WTC11 (cell line): ENCODE results near the gene BCAT1. TPM values are rescaled to one million over a fixed set of nuclear protein-coding genes. Genes with fewer than 3 reads are reported as not detected.

Source experiments
- AFF4 ChIP-seq: sonication (generic); formaldehyde crosslinking; IDR thresholded peaks from 2 replicates; pipeline ENCODE4 v1.8.1; 2023; ENCODE audit warnings: mild to moderate bottlenecking, missing genetic modification reagents, borderline replicate concordance
- AR ChIP-seq: fragments of 250-450 bp; sonication (Bioruptor Pico); IDR thresholded peaks from 2 replicates; pipeline ENCODE4 v1.9.0; 2021; ENCODE audit warnings: mild to moderate bottlenecking
- ESRRA ChIP-seq: sonication (generic); formaldehyde crosslinking; IDR thresholded peaks from 2 replicates; pipeline ENCODE4 v1.8.1; 2022; ENCODE audit warnings: mild to moderate bottlenecking, missing genetic modification reagents, borderline replicate concordance
- ZNF263 ChIP-seq: sonication (generic); formaldehyde crosslinking; IDR thresholded peaks from 2 replicates; pipeline ENCODE4 v1.8.1; 2022; ENCODE audit warnings: low read depth, mild to moderate bottlenecking, moderate library complexity, missing genetic modification reagents
- total RNA-seq: library from RNA; stranded (reverse); gene quantifications from 3 replicates; pipeline ENCODE4 v1.2.3, GENCODE V29; 2021
- TF ChIP-seq, protein P1 (sequence below): sonication (generic); formaldehyde crosslinking; IDR thresholded peaks from 2 replicates; pipeline ENCODE4 v1.8.1; 2023; ENCODE audit warnings: mild to moderate bottlenecking, missing genetic modification reagents
- TF ChIP-seq, protein P2 (sequence below): sonication (generic); formaldehyde crosslinking; IDR thresholded peaks from 2 replicates; pipeline ENCODE4 v1.8.1; 2022; ENCODE audit warnings: mild to moderate bottlenecking, moderate library complexity, missing genetic modification reagents
- TF ChIP-seq, protein P3 (sequence below): fragments of 250-450 bp; sonication (Bioruptor Pico); IDR thresholded peaks from 2 replicates; pipeline ENCODE4 v1.9.0; 2021; ENCODE audit warnings: moderate library complexity, mild to moderate bottlenecking, inconsistent platforms, borderline replicate concordance
- TF ChIP-seq, protein P4 (sequence below): sonication (generic); formaldehyde crosslinking; IDR thresholded peaks from 2 replicates; pipeline ENCODE4 v1.8.1; 2023; ENCODE audit warnings: mild to moderate bottlenecking, missing genetic modification reagents, moderate library complexity
- TF ChIP-seq, protein P5 (sequence below): sonication (generic); formaldehyde crosslinking; IDR thresholded peaks from 2 replicates; pipeline ENCODE4 v1.8.1; 2022; ENCODE audit warnings: missing genetic modification reagents, borderline replicate concordance

BCAT1 gene
- total RNA-seq, 1 experiment from 2014 or later: 267 TPM

DNA sequence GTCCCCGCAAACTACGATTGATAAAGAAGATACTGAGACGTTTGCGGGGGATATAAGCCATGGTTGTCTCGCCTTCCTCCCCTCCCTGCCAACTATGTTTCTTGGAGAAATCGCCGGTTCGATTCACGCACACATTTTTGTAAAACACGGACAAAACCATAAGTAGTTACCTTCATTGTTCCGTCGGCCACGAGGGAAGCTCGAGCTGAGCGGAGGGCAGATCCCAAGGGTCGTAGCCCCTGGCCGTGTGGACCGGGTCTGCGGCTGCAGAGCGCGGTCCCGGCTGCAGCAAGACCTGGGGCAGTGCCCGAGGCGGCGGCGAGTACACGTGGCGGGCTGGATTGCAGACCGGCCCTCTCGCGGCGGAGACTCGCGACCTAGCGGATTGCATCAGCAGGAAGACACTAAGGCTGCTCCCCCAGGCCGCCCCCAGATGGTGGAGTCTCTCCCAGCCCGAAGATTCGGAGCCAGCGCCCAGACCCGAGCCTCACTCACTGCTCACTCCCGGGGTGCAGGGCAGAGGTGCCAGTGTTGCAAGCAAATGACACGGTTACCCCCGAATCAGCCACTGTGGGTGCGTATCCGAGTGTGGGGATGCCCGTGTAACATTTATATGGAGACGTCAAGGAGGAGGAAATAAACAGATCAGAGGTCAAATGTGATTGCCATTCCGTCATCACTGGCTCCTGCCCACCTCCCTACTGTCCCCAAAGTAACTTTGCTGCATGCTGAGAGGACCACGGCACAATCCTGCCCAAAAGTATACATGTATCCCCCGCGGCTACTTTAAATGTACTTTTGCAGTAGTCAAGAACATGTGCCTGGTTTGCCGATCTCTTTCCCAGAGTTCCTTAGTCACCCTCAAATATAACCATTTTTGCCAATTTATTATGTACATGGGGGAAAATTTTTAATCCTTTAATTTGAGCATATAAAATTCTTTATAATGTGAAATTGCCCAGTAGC is at the start of gene BCAT1 (continued):
- TF ChIP-seq, protein P1, sequence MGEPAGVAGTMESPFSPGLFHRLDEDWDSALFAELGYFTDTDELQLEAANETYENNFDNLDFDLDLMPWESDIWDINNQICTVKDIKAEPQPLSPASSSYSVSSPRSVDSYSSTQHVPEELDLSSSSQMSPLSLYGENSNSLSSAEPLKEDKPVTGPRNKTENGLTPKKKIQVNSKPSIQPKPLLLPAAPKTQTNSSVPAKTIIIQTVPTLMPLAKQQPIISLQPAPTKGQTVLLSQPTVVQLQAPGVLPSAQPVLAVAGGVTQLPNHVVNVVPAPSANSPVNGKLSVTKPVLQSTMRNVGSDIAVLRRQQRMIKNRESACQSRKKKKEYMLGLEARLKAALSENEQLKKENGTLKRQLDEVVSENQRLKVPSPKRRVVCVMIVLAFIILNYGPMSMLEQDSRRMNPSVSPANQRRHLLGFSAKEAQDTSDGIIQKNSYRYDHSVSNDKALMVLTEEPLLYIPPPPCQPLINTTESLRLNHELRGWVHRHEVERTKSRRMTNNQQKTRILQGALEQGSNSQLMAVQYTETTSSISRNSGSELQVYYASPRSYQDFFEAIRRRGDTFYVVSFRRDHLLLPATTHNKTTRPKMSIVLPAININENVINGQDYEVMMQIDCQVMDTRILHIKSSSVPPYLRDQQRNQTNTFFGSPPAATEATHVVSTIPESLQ (CRISPR knock-in tag): no peak
- TF ChIP-seq, protein P2, sequence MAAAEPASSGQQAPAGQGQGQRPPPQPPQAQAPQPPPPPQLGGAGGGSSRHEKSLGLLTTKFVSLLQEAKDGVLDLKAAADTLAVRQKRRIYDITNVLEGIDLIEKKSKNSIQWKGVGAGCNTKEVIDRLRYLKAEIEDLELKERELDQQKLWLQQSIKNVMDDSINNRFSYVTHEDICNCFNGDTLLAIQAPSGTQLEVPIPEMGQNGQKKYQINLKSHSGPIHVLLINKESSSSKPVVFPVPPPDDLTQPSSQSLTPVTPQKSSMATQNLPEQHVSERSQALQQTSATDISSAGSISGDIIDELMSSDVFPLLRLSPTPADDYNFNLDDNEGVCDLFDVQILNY (CRISPR knock-in tag): 0 out of 2 replicates have a peak, but pooled peaks have one; percentile 18
- TF ChIP-seq, protein P3, sequence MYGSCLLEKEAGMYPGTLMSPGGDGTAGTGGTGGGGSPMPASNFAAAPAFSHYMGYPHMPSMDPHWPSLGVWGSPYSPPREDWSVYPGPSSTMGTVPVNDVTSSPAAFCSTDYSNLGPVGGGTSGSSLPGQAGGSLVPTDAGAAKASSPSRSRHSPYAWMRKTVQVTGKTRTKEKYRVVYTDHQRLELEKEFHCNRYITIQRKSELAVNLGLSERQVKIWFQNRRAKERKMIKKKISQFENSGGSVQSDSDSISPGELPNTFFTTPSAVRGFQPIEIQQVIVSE (CRISPR knock-in tag): no peak
- TF ChIP-seq AR (CRISPR knock-in tag) (no peak), ZNF263 (CRISPR knock-in tag) (no peak), AFF4 (0 out of 2 replicates have a peak, but pooled peaks have one; percentile 26), ESRRA (CRISPR knock-in tag) (no peak)
- TF ChIP-seq, protein P4, sequence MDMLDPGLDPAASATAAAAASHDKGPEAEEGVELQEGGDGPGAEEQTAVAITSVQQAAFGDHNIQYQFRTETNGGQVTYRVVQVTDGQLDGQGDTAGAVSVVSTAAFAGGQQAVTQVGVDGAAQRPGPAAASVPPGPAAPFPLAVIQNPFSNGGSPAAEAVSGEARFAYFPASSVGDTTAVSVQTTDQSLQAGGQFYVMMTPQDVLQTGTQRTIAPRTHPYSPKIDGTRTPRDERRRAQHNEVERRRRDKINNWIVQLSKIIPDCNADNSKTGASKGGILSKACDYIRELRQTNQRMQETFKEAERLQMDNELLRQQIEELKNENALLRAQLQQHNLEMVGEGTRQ: no peak; the same call in 1 of the 2 replicates
- TF ChIP-seq, protein P5, sequence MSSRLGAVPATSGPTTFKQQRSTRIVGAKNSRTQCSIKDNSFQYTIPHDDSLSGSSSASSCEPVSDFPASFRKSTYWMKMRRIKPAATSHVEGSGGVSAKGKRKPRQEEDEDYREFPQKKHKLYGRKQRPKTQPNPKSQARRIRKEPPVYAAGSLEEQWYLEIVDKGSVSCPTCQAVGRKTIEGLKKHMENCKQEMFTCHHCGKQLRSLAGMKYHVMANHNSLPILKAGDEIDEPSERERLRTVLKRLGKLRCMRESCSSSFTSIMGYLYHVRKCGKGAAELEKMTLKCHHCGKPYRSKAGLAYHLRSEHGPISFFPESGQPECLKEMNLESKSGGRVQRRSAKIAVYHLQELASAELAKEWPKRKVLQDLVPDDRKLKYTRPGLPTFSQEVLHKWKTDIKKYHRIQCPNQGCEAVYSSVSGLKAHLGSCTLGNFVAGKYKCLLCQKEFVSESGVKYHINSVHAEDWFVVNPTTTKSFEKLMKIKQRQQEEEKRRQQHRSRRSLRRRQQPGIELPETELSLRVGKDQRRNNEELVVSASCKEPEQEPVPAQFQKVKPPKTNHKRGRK (CRISPR knock-in tag): 0 out of 2 replicates have a peak, but pooled peaks have one; percentile 17
